Stimulated activated CD4-positive, alpha-beta T cell treated with anti-CD3 and anti-CD28 coated beads, Interleukin-15, amount 100 ng/mL, for 48 hours (primary cell): ENCODE data around the gene RSRP1.
A peak's percentile ranks its signal among the peaks of the same experiment; 100 is the strongest.
"Not testable (repeated sequence)": the region's sequence is repeated elsewhere in the genome, so short reads cannot be mapped to it uniquely, and the experiment has no call there.

Experiments
- DNase-seq, 2 donors: peaks; one replicate each; pipeline ENCODE4 v3.0.0-alpha.2; 2020; ENCODE audit warnings: low read depth in 2 of 2

RSRP1 gene

GRCh38 chr1:25257196-25257595 is 9.9 kb upstream of the RSRP1 start:
- no peak for DNase-seq

DNA sequence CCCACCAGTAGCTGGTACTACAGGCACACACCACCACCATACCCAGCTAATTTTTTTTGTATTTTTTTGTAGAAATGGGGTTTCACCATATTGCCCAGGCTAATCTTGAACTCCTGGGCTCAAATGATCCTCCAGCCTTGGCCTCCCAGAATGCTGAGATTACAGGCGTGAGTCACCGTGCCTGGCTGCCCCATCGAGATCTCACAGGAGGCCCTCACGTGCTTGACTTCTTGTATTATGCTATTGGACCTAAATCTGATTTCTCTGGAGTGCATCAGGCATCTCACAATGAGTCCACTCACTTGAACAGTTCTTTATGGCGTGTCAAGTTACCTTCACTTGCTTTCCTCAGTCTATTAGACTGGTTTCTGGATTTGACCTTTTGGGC is 9.3 kb upstream of the RSRP1 start:
- no peak for DNase-seq

DNA sequence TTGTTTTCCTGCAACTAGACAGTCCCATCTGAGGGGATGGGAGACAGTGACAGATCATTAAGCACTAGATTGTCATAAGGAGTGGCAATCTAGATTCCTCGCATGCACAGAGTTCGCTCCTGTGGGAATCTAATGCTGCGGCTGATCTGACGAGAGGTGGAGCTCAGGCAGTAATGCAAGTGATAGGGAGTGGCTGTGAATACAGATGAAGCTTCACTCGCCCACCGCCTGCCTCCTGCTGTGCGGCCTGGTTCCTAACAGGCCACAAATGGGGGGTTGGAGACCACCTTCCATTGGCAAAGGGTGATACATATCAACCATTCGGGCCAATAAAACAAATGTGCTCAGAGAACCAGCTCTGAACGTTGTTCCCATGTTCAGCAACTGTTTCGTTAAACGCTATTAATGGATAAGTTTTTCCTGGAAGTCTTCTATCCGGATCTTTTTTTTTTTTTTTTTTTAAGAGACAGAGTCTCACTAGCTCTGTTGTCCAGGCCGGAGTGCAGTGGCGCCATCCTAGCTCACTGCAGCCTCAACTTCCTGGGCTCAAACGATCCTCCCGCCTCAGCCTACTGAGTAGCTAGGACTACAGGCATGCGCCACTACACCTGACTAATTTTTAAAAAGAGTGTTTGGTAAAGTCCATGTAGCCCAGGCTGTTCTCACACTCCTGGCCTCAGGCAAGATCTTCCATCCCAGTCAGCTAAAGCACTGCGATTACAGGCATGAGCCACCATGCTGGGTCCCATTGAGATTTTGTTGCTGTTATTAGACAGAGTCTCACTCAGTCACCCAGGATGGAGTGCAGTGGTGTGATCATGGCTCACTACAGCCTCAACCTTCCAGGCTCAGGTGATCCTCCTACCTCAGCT is 8.7 kb upstream of the RSRP1 start:
- DNase-seq: no peak

- no peak for DNase-seq
Observed at GRCh38 chr1:25253911-25254310, 6.7 kb upstream of the RSRP1 start.

DNA sequence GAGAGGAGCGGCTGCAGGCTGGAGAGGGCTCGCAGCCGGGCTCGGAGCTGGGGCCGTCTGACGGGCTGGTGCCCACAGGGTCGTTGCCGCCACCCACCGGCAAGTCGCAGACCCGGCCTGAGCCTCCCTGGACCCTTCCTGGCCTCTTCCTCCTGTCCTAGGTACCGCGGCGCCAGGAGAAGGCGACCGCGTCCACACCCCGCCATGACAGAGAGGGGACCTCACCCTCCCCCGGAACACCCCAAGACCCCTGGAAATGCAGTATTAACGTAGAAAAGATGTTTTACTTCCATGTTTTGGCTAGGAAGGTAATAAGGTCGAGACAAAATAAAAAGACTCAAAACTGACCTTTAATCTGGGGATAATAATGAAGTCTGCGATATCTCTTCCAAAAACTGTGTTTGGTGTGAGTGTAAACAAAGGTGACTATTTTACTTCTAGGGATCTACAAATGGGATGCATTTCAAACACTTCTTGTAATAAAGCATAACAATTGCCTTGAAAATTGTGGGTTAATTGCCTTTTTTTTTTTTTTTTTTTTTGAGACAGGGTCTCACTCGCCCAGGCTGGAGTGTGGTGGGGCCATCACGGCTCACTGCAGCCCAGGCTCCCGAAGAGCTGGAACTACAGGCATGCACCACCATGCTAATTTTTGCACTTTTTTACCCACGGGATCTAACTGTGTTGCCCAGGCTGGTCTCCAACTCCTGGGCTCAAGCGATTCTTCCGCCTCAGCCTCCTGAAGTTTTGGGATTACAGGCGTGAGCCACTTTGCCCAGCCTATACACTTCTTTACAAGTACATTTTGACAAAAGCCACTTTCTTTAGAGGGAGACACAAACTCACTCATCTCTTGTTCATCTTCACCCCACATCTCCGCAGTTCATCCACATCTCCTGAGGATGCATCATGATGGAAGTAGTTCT is 838 bp upstream of the RSRP1 start:
- DNase-seq: no peak

- no peak for DNase-seq
Observed at GRCh38 chr1:25246600-25247023, 642 bp downstream of the RSRP1 start.

GRCh38 chr1:25245809-25246599 is 1.2 kb downstream of the RSRP1 start:
- no peak for DNase-seq

DNA sequence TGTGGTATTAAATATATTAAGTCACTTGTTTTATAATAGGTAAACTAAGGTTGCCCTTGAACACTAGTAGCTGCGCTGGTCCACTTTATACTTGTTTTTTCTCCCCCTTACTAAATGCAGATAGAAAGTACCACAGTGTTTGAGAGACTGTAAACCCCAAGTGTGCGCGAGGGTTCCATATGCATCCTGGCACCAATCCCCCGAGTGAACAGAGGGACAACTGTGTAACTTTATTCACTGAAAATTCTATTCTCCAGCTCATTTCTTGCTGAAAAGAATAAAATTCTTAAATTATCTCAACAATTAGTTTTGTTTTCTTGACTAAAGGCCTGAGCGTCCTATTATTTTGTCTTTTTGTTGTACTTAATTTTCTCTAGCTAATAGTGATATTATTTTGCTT is 1.9 kb downstream of the RSRP1 start:
- DNase-seq: no peak

DNA sequence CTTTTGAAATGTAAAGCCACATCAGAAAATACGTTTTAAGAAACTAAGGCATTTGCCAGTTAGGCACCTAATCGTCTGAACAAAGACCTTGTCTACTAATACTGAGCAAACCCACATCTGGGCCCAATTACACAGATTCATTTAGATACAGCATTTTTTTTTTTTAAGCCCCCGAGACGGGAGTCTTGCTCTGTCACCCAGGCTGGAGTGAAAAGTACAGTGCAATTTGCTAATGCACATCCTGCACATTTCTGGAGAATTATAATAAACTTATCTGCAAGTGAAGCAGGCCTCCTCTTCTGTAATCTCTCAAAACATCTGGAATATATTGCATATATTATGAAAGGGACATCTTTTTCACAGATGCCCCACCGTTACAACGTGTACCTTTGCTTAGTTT is 3.3 kb downstream of the RSRP1 start:
- DNase-seq: no peak

DNA sequence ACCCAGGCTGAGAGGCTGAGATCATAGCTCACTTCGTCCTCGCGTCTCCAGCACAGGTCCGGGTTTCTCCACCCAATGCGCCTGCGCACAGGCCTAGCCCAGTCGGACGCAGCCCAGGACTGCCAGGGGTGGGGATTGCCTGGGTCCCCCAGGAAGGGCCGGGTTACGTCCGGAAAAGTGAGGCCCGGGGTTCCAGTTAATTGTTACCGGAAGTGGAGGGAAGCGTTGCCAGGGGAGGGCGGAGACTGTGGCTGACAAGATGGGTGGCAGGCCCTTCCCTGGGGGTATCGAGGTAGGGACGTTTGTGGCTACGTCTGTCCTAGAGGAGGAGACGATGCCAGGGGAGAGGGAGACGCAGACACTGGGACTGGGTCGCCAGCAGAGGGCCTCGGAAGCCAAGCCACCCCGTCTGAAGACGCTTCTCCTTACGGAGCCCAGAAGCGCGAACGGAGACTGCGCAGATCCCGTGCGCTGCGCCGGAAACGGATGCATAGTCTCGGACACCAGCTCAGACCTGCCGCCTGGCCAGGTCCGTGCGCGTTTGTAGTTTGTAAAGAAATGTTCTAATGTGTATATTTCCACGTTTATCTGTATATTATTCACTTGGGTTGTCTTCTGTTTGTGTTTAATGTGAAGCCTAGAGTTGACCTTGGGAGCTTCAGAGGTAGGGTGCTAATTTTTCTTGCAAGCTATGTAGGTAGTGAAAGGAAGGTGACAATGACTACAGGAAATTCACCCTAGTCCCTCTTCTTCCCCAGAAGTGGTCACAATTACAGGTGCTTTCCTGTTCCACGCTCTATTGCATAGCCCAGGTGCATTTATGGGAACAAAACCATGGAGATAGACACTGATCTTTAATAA is 7.3 kb downstream of the RSRP1 start:
- DNase-seq: peak; percentile 92 to 93

DNA sequence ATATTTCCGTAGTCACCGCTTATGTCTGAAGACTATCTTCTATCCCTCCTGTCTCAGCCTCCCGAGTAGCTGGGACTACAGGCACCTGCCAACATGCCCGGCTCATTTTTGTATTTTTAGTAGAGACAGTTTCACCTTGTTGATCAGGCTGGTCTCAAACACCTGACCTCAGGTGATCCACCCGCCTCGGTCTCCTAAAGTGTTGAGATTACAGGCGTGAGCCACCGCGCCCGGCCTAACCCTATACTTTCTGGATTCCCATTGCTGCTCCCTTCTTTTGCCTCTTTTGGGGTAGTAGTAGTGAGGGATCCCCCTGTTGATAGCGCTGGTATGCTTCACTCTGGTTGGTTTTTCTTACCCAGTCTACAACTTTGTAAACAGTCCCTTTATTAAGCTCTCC is 9.2 kb downstream of the RSRP1 start:
- no peak for DNase-seq

DNA sequence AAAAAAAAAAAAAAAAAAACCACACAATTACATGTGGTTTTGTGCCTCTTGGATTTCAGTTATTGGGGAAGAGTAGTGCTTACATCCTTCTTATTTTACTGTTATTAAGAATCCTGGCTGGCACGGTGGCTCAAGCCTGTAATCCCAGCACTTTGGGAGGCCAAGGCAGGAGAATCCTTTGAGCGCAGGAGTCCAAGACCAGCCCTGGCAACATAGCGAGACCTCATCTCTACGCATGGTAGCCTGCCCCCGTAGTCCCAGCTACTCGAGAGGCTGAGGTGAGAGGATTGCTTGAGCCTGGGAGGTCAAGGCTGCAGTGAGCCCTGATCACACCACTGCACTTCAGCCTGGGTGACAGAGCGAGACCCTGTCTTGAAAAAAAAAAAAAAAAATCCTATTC is 11.0 kb downstream of the RSRP1 start:
- not testable (repeated sequence) for DNase-seq

- not testable (repeated sequence) for DNase-seq
Observed at GRCh38 chr1:25235411-25235810, 11.8 kb downstream of the RSRP1 start.

GRCh38 chr1:25232866-25233784 is 14.1 kb downstream of the RSRP1 start:
- peak; percentile 52 to 63 for DNase-seq

DNA sequence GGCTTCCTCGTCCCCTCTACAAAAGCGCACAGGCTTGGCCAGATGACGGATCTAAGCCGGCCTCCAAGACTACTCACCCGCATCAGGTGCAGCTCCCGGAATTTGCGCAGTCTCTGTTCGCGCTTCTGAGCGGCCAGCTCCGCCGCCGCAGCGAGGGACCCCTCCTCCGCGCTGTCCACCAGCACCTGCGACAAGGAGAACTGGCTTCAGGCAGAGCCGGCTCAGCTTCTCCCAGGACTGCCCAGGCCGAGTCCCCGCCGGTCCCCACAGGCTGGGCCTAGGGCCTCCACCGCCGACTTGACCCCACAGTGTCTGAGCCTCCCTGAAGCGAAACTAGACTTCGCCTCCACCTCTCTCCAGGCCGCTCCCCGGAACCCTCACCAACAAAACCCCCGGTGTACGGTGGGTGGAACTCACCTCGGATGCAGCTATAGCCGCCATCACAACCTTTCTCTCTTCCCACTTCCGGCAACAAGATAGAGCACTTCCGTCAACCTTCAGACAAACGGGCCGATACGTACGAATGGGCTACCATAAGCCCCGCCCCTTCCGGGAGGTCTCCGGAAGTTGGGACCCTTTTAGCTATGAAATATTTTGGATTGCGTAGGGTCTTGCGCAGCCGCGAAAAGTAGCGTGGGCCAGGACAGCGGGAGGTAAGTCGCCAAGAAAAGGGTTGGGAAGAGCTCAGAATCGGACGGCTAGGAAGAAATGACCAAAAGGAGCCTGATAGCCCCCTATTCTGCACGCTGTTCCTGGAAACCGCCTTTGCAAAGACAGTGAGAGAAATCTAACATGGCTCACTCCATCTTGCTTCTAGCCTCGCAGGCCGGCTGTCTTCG is 15.0 kb downstream of the RSRP1 start, which contains the start of gene SYF2:
TSS of gene SYF2 (minus strand) at position 476 of the 839 bp plus-strand sequence. CDS start at position 441, 35 bp downstream.
- peak; percentile 83 for DNase-seq

DNA sequence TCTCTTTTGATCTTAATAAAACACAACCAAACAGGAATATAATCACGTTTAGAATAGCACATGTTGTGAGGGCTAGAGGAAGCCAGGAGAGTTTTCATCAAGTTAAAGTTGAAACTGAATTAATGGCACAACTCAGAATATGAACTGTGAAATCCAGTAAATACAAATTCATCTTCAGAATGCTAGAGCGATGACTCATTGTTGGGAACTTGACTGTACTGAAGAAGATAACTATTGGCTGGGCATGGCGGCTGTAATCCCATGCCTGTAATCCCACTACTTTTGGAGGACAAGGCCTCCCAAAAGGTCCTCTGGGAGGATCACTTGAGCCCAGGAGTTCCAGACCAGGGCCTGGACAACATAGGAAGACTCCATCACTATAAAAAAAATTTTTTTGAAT is 23.8 kb downstream of the RSRP1 start:
- DNase-seq: no peak

- DNase-seq: no peak
Observed at GRCh38 chr1:25222606-25223005, 24.6 kb downstream of the RSRP1 start.

- DNase-seq: no peak
Observed at GRCh38 chr1:25220666-25221065, 26.6 kb downstream of the RSRP1 start.
